WERI-Rb-1 (cell line): Measurements from ENCODE around the gene ZSWIM6.

ENCODE experiments used
- DNase-seq: peaks from one replicate; pipeline ENCODE4 v3.0.0-alpha.2; 2020
- H3K27ac ChIP-seq: fragments of 250-450 bp; sonication (Bioruptor Pico); 2 replicates; pipeline ENCODE4 v1.5.1; 2020; ENCODE audit warnings: mild to moderate bottlenecking, moderate library complexity
- H3K27me3 ChIP-seq: fragments of 250-450 bp; sonication (Bioruptor Pico); 2 replicates; pipeline ENCODE4 v1.5.1; 2021; ENCODE audit warnings: mild to moderate bottlenecking, low read depth, moderate library complexity; ENCODE audit not compliant: insufficient read depth, severe bottlenecking
- H3K36me3 ChIP-seq: fragments of 250-450 bp; sonication (Bioruptor Pico); 2 replicates; pipeline ENCODE4 v1.5.1; 2020; ENCODE audit warnings: mild to moderate bottlenecking, moderate library complexity
- H3K4me3 ChIP-seq: 2 replicates; pipeline ENCODE4 v1.5.1; 2011; ENCODE audit warnings: low read depth, mild to moderate bottlenecking, control low read depth, low read length
- H3K9me3 ChIP-seq: fragments of 250-450 bp; sonication (Bioruptor Pico); 2 replicates; pipeline ENCODE4 v1.5.1; 2021; ENCODE audit warnings: mild to moderate bottlenecking, moderate library complexity; ENCODE audit not compliant: severe bottlenecking
- TF ChIP-seq, protein P1 (sequence below): IDR thresholded peaks from 2 replicates; pipeline ENCODE4 v1.5.1; 2011; ENCODE audit warnings: low read depth, mild to moderate bottlenecking, control low read depth, inconsistent platforms, low read length

The ZSWIM6 gene

DNA sequence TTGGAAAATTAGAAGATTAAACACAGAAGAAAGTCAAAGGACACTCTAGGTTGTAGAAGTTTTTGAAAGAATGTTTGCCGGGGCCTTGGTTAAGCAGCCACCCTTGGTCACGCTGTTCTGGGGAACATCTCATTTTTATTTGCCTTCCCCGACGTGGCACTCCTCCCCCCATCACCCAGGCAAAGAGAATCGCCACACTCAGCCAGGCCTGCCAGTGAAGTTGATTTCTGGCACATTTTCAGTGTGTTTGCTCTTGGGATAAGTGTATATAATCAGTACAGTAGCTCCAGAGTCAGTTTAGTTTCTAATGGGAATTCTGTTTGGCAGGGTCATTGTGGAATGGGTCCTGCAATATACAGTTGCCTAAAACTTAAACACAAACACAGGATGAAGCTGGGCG lies 243.5 kb downstream of the ZSWIM6 start:
- TF ChIP-seq, protein P1, sequence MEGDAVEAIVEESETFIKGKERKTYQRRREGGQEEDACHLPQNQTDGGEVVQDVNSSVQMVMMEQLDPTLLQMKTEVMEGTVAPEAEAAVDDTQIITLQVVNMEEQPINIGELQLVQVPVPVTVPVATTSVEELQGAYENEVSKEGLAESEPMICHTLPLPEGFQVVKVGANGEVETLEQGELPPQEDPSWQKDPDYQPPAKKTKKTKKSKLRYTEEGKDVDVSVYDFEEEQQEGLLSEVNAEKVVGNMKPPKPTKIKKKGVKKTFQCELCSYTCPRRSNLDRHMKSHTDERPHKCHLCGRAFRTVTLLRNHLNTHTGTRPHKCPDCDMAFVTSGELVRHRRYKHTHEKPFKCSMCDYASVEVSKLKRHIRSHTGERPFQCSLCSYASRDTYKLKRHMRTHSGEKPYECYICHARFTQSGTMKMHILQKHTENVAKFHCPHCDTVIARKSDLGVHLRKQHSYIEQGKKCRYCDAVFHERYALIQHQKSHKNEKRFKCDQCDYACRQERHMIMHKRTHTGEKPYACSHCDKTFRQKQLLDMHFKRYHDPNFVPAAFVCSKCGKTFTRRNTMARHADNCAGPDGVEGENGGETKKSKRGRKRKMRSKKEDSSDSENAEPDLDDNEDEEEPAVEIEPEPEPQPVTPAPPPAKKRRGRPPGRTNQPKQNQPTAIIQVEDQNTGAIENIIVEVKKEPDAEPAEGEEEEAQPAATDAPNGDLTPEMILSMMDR, result no peak
- DNase-seq, result no peak
- Histone ChIP-seq H3K27me3 (no peaks in the 10 kb centered on the region), H3K36me3 (no peaks in the 10 kb centered on the region), H3K27ac (no peak overlapping the region), H3K4me3 (no peak overlapping the region), H3K9me3 (no peaks in the 10 kb centered on the region)

GRCh38 chr5:61576556-61576955 lies 244.5 kb downstream of the ZSWIM6 start:
- H3K36me3 ChIP-seq, result no peaks in the 10 kb centered on the region
- no peaks in the 10 kb centered on the region for H3K27me3 ChIP-seq
- H3K4me3 ChIP-seq, result no peak overlapping the region
- no peak overlapping the region for H3K27ac ChIP-seq
- DNase-seq, result no peak
- TF ChIP-seq, protein P1, result no peak
- H3K9me3 ChIP-seq, result no peaks in the 10 kb centered on the region

DNA sequence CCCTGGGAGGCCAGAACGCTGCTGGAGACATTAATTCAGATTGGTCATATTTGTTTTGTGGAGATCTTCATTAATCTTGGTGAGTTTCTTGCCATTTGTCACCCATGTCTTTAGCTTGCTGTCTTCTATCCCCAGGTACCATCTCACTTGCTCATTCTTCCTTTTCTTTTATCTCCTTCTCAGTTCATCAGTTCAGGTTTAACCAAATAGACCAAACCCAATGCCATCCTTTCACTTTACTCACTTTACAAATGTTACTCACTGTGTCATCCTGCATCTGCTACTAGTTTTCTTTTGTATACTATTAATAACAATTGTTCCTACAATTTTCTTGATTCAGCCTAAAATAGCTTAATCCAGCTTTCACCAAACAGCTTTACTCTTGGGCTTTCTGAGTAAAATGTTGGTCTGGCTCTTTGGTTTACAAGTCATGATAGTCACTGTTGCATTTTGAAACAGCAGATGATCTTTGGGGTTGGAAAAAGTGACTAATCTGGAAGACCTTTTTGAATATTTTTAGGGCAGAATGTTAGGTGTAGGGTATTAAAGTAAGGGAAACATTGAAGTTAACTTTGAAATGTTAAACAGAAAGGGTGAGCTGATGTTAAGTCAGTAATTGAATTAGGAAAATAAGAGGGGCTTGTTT lies 246.9 kb downstream of the ZSWIM6 start:
- Histone ChIP-seq H3K4me3 (no peak overlapping the region), H3K36me3 (no peaks in the 10 kb centered on the region), H3K27ac (no peak overlapping the region), H3K9me3 (no peaks in the 10 kb centered on the region), H3K27me3 (no peaks in the 10 kb centered on the region)
- TF ChIP-seq, protein P1, result no peak
- DNase-seq, result no peak

DNA sequence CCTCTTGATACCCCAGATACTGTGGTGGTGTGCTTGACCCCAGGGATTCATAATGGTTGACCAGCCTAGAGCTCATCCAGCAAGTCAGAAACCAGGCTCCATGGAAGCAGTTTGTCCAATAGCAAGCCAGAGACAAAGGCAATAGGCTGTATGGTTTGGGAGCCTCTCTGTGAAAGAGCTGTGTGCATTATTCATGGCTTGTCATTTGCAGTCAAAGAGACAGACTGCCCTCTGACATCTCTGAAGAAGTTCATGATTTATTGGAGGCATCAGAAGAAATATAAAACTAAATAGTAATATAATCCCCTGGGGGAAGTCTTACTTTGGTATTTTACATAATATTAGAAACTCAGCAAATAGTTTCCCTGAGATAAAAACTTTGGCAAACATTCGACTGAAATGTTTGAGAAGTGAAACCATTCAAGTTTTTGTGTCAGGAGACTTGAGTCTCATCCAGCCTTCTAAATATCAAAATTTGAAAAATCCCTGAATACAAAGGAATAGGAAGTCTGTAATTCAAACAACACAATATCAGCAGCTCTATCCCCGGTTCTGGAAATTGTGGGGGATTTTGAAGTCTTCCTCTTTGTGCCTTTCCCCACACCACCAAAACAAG lies 250.3 kb downstream of the ZSWIM6 start:
- TF ChIP-seq, protein P1, result no peak
- Histone ChIP-seq H3K4me3 (no peak overlapping the region), H3K27ac (no peak overlapping the region), H3K27me3 (no peaks in the 10 kb centered on the region), H3K36me3 (no peaks in the 10 kb centered on the region), H3K9me3 (no peaks in the 10 kb centered on the region)
- DNase-seq, result no peak

GRCh38 chr5:61582887-61583286 lies 250.8 kb downstream of the ZSWIM6 start:
- no peak overlapping the region for H3K27ac ChIP-seq
- no peaks in the 10 kb centered on the region for H3K27me3 ChIP-seq
- TF ChIP-seq, protein P1, result no peak
- no peak for DNase-seq
- H3K4me3 ChIP-seq, result no peak overlapping the region
- H3K9me3 ChIP-seq, result no peaks in the 10 kb centered on the region
- H3K36me3 ChIP-seq, result no peaks in the 10 kb centered on the region
